ENCODE results near the gene RHOV. TPM values are rescaled to one million over a fixed set of nuclear protein-coding genes. Genes with fewer than 3 reads are reported as not detected.

Gene RHOV
- total RNA-seq, 1 experiment from 2014 or later: 6.0 TPM

DNA sequence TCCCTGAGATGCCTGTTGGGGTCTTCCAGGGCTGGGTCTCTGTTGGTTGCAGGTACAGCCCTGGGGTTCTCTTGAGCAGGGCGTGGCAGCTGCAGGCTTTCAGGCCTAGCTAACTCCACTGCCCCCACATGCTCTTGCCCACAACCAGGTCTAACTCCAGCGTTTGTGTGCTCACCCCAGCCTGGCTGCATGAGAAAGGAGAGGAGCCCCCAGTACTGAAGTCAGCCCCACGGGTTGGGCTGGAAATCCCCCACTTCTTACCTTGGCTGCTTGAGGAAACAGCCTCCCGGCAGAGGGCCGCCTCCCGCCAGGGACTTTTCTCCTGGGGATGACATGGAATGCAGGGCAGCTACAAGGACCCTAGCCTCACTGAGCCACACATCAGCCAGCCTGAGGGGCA lies 38.4 kb upstream of the RHOV start (continued):
- TF ChIP-seq, protein P1, sequence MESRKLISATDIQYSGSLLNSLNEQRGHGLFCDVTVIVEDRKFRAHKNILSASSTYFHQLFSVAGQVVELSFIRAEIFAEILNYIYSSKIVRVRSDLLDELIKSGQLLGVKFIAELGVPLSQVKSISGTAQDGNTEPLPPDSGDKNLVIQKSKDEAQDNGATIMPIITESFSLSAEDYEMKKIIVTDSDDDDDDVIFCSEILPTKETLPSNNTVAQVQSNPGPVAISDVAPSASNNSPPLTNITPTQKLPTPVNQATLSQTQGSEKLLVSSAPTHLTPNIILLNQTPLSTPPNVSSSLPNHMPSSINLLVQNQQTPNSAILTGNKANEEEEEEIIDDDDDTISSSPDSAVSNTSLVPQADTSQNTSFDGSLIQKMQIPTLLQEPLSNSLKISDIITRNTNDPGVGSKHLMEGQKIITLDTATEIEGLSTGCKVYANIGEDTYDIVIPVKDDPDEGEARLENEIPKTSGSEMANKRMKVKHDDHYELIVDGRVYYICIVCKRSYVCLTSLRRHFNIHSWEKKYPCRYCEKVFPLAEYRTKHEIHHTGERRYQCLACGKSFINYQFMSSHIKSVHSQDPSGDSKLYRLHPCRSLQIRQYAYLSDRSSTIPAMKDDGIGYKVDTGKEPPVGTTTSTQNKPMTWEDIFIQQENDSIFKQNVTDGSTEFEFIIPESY (IDR thresholded peaks at IDR 0.05; ENCODE audit: extremely low read depth, insufficient replicate concordance, low read length): no peak

DNA sequence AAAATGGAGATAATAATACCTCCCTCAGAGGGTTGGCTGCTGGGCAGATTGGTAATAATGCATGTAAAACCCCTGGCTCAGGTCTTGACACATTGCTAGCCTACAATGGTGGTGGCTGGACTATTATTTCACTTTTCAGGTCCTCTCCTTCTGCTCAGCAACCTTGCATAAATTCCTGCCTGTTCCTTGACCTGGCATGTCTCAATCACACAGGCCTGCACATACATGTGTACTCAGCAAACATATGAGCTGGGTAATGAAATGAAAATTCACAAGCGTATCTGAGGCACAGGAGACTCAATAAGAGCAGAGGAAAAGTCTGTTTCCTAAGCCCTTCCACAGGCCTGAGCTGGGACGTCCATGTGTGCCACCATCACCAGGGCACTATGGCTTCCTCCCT lies 37.7 kb upstream of the RHOV start:
- no peaks in the 10 kb centered on the region for H3K9me3 ChIP-seq (ENCODE audit: control insufficient read depth in 1 of 2, insufficient read depth in 1 of 2, low read depth in 1 of 2, low read length in 2 of 2)
- ChIA-PET RAD21 (ENCODE audit: low non-redundant PET in 1 of 2, low total read pairs in 2 of 2, uncharacterized antibody in 2 of 2, unreplicated experiment in 2 of 2) (no interaction called here), CTCF (no interaction called here), POLR2A (interaction anchor here (0.8 to 1.0 kb wide), 2 partner anchors 17 to 41 kb away, joined by 3 read pairs; partner anchors contain the start of genes CHAC1 and DLL4)
- H3K27ac ChIP-seq (ENCODE audit: low read depth, low read length): no peak overlapping the region
- H3K79me2 ChIP-seq (ENCODE audit: insufficient read depth, low read length): no peaks in the 10 kb centered on the region
- DNase-seq (ENCODE audit: low read depth, low spot score): no peak
- no peaks in the 10 kb centered on the region for H4K20me1 ChIP-seq (ENCODE audit: insufficient read depth)
- ATAC-seq: no peak
- H3K4me1 ChIP-seq (ENCODE audit: control insufficient read depth in 1 of 2, insufficient read depth in 2 of 2, low read length in 2 of 2): peaks cover 13% of the 10 kb centered on the region in 2 experiments
- H2AFZ ChIP-seq (ENCODE audit: low read depth, low read length, poor library complexity, severe bottlenecking): no peak overlapping the region
- no peaks in the 10 kb centered on the region for H3K27me3 ChIP-seq (ENCODE audit: insufficient read depth, low read length)
- H3K9me2 ChIP-seq (ENCODE audit: insufficient read depth): no peaks in the 10 kb centered on the region
- TF ChIP-seq ELF1 (IDR thresholded peaks at IDR 0.05; ENCODE audit: borderline replicate concordance, low read depth) (no peak), TCF7L2 (IDR thresholded peaks at IDR 0.05; ENCODE audit: borderline replicate concordance, extremely low read depth, insufficient read depth, insufficient read length) (no peak), SRF (IDR thresholded peaks at IDR 0.05; ENCODE audit: low read depth) (no peak), EGR1 (IDR thresholded peaks at IDR 0.05; ENCODE audit: low read depth) (no peak), RAD21 (IDR thresholded peaks at IDR 0.05; ENCODE audit: low read depth) (no peak), YY1 (IDR thresholded peaks at IDR 0.05; ENCODE audit: extremely low read depth, insufficient replicate concordance, low read depth, low read length) (no peak), EZH2phosphoT487 (IDR thresholded peaks at IDR 0.05; ENCODE audit: borderline replicate concordance) (no peak), ZFX (IDR thresholded peaks at IDR 0.05) (no peak), FOSL1 (IDR thresholded peaks at IDR 0.05; ENCODE audit: low read depth) (no peak), POLR2A (IDR thresholded peaks at IDR 0.05; ENCODE audit: borderline replicate concordance, extremely low read depth, insufficient read depth, insufficient read length) (no peak)
- TF ChIP-seq, protein P2, sequence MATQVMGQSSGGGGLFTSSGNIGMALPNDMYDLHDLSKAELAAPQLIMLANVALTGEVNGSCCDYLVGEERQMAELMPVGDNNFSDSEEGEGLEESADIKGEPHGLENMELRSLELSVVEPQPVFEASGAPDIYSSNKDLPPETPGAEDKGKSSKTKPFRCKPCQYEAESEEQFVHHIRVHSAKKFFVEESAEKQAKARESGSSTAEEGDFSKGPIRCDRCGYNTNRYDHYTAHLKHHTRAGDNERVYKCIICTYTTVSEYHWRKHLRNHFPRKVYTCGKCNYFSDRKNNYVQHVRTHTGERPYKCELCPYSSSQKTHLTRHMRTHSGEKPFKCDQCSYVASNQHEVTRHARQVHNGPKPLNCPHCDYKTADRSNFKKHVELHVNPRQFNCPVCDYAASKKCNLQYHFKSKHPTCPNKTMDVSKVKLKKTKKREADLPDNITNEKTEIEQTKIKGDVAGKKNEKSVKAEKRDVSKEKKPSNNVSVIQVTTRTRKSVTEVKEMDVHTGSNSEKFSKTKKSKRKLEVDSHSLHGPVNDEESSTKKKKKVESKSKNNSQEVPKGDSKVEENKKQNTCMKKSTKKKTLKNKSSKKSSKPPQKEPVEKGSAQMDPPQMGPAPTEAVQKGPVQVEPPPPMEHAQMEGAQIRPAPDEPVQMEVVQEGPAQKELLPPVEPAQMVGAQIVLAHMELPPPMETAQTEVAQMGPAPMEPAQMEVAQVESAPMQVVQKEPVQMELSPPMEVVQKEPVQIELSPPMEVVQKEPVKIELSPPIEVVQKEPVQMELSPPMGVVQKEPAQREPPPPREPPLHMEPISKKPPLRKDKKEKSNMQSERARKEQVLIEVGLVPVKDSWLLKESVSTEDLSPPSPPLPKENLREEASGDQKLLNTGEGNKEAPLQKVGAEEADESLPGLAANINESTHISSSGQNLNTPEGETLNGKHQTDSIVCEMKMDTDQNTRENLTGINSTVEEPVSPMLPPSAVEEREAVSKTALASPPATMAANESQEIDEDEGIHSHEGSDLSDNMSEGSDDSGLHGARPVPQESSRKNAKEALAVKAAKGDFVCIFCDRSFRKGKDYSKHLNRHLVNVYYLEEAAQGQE (IDR thresholded peaks at IDR 0.05; ENCODE audit: low read depth): no peak
- intact Hi-C loops (cut with micrococcal nuclease): no loop called here
- no peak overlapping the region for H3K4me2 ChIP-seq (ENCODE audit: low read length)
- no peaks in the 10 kb centered on the region for H3K36me3 ChIP-seq (ENCODE audit: control insufficient read depth in 1 of 2, insufficient read depth in 2 of 2, low read length in 2 of 2)
- H3K4me3 ChIP-seq (replicated peaks in 1 of 2; ENCODE audit: low read depth in 1 of 2, low read length in 2 of 2): no peak overlapping the region
- H3K9ac ChIP-seq (ENCODE audit: low read length): no peak overlapping the region
- BruUV-seq (replicated peaks): no TSS peak
